GM04503 (cell line): ENCODE data around the gene RIT2.

Source experiments
- DNase-seq: peaks from one replicate; pipeline ENCODE4 v3.0.0-alpha.2; 2012; ENCODE audit warnings: low read depth

RIT2 gene

GRCh38 chr18:42925036-42925435, 190.4 kb downstream of the RIT2 start:
- DNase-seq, result no peak

GRCh38 chr18:42922363-42922762, 193.1 kb downstream of the RIT2 start:
- DNase-seq, result no peak

GRCh38 chr18:42921226-42921737, 194.2 kb downstream of the RIT2 start:
- no peak for DNase-seq

GRCh38 chr18:42920621-42921020, 194.9 kb downstream of the RIT2 start:
- DNase-seq, result no peak

GRCh38 chr18:42915299-42915698, 200.2 kb downstream of the RIT2 start:
- DNase-seq, result no peak

GRCh38 chr18:42914476-42914875, 201.0 kb downstream of the RIT2 start:
- no peak for DNase-seq

GRCh38 chr18:42909095-42909494, 206.4 kb downstream of the RIT2 start:
- no peak for DNase-seq

GRCh38 chr18:42906761-42907160, 208.7 kb downstream of the RIT2 start:
- DNase-seq, result no peak

- no peak for DNase-seq
These were observed 214.3 kb downstream of the RIT2 start for GRCh38 chr18:42901161-42901560.

GRCh38 chr18:42893977-42894376, 221.5 kb downstream of the RIT2 start:
- no peak for DNase-seq

- DNase-seq, result no peak
These were observed 223.3 kb downstream of the RIT2 start for GRCh38 chr18:42892181-42892580.

GRCh38 chr18:42891705-42892104, 223.8 kb downstream of the RIT2 start:
- DNase-seq, result no peak

- no peak for DNase-seq
These were observed 232.3 kb downstream of the RIT2 start for GRCh38 chr18:42883169-42883568.

- no peak for DNase-seq
These were observed 233.4 kb downstream of the RIT2 start for GRCh38 chr18:42882122-42882521.

- no peak for DNase-seq
These were observed 242.6 kb downstream of the RIT2 start for GRCh38 chr18:42872838-42873237.

- no peak for DNase-seq
These were observed 250.6 kb downstream of the RIT2 start for GRCh38 chr18:42864876-42865275.

- DNase-seq, result no peak
These were observed 254.2 kb downstream of the RIT2 start for GRCh38 chr18:42861271-42861670.

GRCh38 chr18:42860548-42860947, 254.9 kb downstream of the RIT2 start:
- DNase-seq, result no peak

- no peak for DNase-seq
These were observed 255.5 kb downstream of the RIT2 start for GRCh38 chr18:42860011-42860410.

- no peak for DNase-seq
These were observed 260.9 kb downstream of the RIT2 start for GRCh38 chr18:42854558-42854957.

GRCh38 chr18:42850174-42851083, 265.1 kb downstream of the RIT2 start:
- no peak for DNase-seq

GRCh38 chr18:42839408-42839807, 276.1 kb downstream of the RIT2 start:
- DNase-seq, result no peak

- no peak for DNase-seq
These were observed 276.8 kb downstream of the RIT2 start for GRCh38 chr18:42838546-42839145.
